C4-2B (cell line): ENCODE measurements around the gene AHDC1.

Experiments used
- ZFX ChIP-seq: fragments of 450-650 bp; IDR thresholded peaks from 2 replicates; pipeline ENCODE4 v1.6.1; 2017
- TF ChIP-seq, protein P1 (sequence below): fragments of 450-650 bp; conservative IDR thresholded peaks from 2 replicates; pipeline ENCODE4 v1.5.1; 2017; ENCODE audit warnings: mild to moderate bottlenecking

DNA sequence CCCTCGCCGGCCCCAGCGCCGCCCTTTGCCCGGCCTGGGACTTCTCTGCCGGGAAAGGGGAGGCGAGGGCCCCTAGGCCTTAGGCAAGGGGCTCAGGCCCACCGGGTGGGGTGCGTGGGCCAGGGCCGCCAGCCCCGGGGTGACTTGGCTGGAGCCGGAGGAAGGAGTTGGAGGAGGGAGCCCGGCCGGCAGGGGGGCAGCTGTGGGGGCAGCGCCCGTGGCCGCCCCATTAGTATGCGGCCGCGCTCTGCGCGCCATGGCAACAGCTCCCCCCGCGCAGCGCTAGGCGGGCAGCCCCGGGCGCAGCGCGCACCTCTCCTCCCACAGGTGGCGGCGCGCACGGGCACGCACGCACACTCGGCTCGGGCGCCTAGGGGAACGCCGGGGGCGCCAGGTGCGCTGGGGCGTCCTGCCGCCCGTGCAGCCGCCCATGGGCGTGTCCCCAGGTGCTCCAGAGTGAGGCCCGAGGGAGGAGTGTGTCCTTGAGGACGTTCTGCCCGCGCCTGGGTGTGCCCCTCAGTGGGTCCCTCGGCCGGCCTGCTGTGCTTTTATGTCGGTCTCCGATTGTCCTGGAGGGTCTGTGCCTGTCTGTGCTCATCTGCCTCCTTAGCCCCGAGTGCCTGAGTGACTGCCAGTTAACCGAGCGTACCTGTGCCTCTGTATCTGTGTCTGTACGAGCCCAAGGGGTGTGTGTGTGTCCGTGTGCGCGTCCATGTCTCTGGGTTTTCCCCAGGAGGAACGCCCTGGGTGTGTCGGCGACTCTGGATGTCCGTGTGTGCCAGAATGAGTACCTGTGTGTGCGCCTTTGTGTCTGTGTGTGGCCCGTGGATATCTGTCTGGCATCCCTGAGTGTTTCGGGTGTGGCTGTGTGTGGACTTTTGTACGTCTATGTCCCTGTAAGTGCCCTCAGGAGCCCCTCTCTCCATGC lies 75.8 kb downstream of the AHDC1 start:
- TF ChIP-seq, protein P1, sequence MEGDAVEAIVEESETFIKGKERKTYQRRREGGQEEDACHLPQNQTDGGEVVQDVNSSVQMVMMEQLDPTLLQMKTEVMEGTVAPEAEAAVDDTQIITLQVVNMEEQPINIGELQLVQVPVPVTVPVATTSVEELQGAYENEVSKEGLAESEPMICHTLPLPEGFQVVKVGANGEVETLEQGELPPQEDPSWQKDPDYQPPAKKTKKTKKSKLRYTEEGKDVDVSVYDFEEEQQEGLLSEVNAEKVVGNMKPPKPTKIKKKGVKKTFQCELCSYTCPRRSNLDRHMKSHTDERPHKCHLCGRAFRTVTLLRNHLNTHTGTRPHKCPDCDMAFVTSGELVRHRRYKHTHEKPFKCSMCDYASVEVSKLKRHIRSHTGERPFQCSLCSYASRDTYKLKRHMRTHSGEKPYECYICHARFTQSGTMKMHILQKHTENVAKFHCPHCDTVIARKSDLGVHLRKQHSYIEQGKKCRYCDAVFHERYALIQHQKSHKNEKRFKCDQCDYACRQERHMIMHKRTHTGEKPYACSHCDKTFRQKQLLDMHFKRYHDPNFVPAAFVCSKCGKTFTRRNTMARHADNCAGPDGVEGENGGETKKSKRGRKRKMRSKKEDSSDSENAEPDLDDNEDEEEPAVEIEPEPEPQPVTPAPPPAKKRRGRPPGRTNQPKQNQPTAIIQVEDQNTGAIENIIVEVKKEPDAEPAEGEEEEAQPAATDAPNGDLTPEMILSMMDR = no peak
- no peak for TF ChIP-seq ZFX
